OCI-M1 (cell line): Measurements from ENCODE around the gene RABL2A.

ENCODE experiments used
- DNase-seq: peaks from one replicate; lab custom pipeline; 2025; lab: John Stamatoyannopoulos, UW

The RABL2A gene

DNA sequence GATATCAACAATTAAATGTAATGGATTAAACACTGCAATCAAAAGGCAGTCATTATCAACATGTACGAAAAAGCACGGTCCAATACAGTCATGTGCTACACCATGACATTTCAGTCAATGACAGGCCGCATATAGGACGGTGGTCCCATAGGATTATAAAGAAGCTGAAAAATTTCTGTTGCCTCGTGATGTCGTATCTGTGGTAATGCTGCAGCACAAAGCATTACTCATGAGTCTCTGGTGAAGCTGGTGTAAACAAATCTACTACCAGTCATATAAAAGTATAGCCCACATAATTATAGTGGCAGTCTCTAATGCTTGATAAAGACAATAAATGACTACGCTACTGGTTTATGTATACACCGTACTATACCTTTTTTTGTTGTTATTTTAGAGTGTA, 58.4 kb downstream of the RABL2A start:
- DNase-seq, result no peak

DNA sequence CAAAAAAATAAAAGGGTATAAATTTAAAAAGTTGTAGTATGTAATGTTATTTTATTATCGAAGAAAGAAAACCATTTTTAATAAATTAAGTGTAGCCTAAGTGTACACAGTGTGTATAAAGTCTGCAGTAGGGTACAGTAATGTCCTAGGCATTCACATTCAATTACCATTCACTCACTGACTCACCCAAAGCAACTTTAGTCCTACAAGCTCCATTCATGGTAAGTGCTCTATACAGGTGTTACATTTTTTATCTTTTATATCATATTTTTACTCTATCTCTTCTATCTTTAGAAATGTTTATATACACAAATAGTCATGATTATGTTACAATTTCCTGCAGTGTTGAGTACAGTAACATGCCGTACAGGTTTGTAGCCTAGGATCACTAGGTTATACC, 59.5 kb downstream of the RABL2A start:
- no peak for DNase-seq

- peak; percentile 27 for DNase-seq
Measured at GRCh38 chr2:113690871-113691270, 63.8 kb downstream of the RABL2A start.
